GM08714 (cell line): ENCODE results near the gene TUBG2.
"Not testable (repeated sequence)": the region's sequence is repeated elsewhere in the genome, so short reads cannot be mapped to it uniquely, and the experiment has no call there.

Experiments used
- H3K4me3 ChIP-seq: fragments of 200-500 bp; sonication (Bioruptor generic); 2 replicates; pipeline ENCODE4 v1.5.1; 2014; ENCODE audit warnings: mild to moderate bottlenecking, low read length, inconsistent platforms
- ZNF274 ChIP-seq: IDR thresholded peaks from 2 replicates; pipeline ENCODE4 v1.6.1; 2012; ENCODE audit warnings: mild to moderate bottlenecking, low read depth, low read length

TUBG2 gene

DNA sequence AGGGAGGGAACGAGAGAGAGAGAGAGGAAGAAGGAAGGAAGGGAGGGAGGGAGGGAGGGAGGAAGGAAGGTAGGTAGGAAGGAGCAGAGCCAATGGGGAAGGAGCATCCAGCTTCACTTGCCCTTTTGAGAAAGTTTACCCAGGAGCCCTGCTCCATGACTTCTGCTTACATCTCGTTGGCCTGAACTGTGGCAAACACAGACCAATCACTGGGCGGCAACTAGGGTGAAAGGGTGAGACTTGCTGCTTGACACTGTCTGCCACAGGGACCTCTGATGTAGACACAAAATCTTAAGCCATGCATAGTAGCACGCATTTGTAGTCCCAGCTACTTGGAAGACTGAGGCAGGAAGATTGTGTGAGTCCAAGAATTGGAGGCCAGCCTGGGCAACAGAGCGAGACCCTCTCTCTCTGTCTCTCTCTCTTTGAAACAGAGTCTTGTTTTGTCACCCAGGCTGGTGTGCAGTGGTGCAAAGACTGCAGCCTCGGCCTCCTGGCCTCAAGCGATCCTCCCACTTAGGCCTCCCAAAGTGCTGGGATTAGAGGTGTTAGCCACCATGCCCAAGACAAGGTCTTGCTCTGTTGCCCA lies 19.5 kb upstream of the TUBG2 start:
- TF ChIP-seq ZNF274: no peak
- no peak overlapping the region for H3K4me3 ChIP-seq

DNA sequence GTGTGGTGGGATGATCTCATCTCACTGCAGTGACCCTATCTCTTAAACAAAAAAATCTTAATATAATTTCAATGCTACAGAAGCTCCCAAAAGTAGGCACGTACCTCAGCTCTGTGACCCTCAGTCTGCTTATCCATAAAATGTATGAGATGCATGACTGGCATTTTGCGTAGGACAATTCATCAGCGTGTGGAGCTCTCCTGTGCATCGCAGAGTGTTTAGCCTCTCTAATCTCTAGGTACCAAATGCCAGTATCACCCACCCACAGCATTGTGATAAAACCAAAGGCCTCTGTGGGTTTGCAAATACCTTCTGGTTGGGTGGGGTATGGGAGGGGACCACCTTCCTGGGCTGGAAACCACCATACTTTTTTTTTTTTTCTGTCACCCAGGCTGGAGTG lies 19.0 kb upstream of the TUBG2 start:
- no peak for TF ChIP-seq ZNF274
- H3K4me3 ChIP-seq: no peak overlapping the region

DNA sequence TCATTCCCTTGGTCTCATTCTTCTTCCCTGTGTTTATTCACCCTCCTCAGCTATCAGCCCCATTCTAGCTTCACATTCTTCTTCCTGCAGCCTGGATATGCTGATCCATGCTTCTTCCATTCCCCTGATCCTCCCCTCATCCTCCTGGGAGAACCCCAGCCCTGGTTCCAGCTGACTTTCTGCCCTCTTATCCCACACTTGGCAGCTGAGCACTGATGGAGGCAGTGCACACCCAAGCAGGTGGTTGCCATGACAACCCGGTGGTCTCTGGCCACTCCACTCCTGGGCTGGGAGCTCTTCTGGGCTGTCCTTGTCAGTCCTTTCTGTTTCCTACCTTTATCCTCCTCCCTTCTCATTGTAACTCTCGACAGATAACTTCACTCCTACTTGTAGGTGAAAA lies 16.7 kb upstream of the TUBG2 start:
- no peak overlapping the region for H3K4me3 ChIP-seq
- no peak for TF ChIP-seq ZNF274

DNA sequence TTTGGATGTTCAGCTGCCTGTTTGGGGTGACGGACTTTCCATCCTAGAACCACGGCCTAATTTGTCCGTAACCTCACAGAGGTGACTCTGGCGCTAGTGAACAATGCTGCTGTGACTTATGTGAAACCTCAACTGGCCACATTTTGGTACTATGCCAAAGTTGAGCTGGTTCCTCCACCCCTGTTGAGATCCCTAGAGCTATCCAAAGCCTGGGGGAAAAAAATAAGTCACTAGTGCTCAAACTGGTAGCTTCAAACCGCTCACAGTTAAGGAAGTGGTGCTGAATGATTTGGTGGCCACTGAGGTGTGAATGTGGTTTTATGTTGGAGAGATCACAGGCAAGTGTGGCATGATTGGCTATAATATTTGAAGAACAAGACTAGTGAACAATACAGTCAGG lies 11.3 kb upstream of the TUBG2 start:
- TF ChIP-seq ZNF274: no peak
- H3K4me3 ChIP-seq: no peak overlapping the region

DNA sequence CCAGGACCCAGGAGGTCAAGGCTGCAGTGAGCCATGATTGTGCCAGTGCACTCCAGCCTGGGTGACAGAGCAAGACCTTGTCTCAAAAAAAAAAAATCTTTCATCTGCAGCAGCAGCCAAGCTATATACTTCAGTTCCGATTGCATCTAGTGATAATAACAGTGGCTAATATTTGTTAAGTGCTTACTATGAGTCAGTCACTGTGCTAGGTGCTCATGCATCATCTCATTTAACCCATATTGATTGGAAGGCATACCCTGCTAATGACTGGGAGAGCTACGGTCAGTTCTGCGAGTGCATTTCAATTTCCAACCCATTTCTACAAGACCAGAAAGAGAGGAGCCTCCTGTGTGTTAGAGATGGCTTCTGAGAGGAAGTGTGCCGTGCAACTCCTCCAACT lies 7.7 kb upstream of the TUBG2 start:
- no peak overlapping the region for H3K4me3 ChIP-seq
- no peak for TF ChIP-seq ZNF274

DNA sequence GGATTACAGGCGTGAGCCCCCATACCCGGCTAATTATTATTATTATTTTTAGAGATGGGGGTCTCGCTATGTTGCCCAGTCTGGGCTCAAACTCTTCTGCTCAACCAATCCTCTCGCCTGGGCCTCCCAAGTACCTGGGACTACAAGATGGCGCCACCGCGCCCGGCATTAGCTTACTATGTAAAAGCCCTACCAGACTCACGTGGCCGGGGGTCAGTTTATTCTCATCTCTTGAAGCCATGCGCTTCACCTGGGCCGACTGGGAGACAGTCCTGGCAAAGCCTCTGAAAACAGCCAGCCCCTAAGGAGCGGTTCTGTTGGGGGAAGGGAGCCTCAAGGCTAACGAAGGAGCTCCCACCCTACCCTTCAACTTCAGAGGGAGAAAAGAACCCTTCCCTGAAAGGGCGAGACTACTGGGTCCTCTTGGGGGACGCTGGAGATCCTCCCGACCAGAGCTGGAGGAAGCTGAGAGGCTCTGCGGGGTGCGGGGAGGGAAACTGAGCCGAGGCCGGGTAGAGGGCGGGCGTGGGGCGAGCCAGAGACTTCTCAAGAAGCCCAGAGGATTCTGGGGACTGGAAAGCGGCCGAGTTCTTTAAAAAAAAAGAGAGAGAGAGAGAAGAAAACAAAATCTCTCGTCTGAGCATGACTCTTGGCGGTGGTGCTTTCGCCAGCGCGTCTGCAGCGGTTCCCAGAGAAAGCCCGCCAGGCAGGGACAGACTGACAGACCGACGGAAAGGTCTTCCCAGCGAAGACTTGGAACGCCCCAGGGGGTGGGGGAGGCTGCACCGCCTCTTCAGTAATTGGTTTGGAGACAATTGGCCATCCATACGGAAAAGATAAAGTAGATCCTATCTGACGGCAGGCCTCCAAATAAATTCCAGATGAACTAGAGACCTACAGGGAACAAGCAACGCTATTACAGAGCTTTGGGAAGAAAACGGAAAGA lies 5.6 kb upstream of the TUBG2 start:
- no peak overlapping the region for H3K4me3 ChIP-seq

DNA sequence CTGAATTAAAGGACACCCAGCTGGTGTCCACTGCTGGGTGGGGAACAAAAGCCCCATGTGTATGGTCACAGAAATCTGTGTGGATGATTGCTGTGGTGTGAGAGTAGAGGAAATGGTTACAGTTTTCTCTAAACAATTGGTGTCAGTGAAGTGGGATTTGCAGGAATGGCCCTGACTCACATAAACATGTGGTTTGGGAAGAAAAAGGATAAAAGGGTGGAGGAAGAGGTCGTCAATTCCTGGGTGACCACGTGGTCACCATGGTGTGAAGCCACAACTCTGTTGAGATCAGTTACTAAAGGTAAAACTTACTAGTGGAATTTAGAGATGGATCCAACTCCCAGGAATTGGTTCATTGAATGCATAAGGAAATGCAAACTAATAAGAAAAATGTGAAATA lies 3.6 kb upstream of the TUBG2 start:
- no peak for TF ChIP-seq ZNF274
- H3K4me3 ChIP-seq: no peak overlapping the region

More for the DNA sequence above, 5.6 kb upstream of the TUBG2 start:
- no peak for TF ChIP-seq ZNF274

DNA sequence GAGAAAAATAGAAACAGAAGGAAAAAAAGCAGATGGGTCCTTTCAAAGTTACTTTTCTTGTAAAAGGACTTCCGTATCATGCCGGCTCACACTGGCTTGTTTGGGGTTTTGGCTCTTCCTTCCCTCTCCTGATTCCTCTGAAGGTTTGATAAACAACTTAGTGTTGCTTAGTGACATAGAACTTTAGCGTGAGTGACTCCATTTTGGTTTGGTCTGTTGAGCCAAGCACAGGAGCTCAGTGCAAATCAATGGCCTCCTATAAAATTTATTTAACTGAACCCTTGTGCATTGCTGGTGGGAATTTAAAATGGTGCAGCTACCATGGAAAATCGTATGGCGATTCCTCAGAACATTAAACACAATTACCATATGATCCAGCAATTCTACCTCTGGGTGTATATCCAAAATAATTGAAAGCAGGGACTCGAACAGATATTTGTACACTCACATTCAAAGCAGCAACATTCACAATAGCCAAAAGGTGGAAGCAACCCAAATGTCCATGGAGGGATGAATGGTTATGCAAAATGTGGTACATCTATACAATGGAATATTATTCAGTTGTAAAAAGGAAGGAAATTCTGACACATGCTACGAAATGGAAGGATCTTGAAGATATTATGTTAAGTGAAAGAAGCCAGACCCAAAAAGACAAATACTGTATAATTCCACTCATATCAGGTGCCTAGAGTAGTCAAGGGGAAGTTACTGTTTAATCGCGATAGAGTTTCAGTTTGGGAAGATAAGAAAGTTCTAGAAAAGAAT lies 1.1 kb upstream of the TUBG2 start:
- H3K4me3 ChIP-seq: no peak overlapping the region
- no peak for TF ChIP-seq ZNF274

DNA sequence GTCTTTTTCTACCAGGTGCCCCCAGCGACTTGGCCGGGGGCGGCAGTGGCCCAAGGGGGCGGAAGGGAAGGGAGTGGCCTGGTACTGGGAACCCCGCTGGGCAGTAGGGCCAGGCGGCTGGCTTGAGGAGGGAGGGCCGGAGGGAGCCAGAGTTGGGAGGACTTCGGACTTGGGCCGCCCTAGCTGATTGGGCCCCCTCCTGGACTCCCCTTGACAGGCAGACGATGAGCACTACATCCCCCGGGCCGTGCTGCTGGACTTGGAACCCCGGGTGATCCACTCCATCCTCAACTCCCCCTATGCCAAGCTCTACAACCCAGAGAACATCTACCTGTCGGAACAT lies 819 bp downstream of the TUBG2 start:
- H3K4me3 ChIP-seq: not testable (repeated sequence)

DNA sequence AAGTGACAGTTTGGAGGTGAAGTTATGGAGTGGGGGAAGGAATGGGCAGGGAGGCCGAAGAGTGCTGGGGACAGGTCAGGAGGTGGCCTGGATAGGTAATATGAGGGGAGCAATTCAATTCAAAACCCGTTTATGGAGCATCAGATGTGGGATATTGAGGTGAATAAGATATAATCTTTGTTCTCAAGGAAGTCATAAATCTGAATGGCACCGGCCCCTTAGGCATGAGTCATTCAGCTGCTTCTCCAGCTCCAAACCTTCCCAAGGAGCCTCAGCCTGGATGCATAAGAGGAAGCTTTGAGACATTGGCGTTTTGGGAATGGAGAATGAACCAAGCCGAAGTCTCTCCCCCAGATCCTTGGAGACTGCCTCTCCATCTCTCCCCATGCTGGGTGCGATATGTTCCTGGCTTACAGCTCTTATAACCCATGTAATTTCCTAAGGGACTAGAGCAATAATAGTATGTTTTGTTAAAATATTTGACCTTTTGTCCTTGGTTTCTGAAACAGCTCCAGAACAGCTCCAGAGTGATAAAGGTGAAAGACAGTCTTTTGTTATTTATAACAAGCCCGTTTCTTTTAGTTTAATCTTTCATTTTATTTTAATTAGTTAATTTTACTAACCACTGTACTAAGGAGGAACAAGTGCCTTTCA lies 1.7 kb downstream of the TUBG2 start:
- H3K4me3 ChIP-seq: no peak overlapping the region
- TF ChIP-seq ZNF274: no peak

DNA sequence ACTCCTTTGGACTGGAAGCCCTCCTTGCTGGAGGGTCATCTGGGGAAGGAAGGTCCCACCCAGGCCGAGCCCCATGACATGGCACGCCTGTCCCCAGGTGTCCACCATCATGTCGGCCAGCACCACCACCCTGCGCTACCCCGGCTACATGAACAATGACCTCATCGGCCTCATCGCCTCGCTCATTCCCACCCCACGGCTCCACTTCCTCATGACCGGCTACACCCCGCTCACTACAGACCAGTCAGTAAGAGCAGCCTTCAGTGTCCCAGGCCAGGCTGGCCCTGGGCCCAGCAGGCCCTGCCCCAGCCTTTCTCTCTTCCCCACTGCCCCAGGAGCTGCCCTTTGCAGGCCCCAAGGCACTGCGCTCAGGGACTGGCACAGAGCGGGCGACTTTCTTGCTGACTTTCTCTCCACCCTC lies 6.5 kb downstream of the TUBG2 start:
- TF ChIP-seq ZNF274: no peak
- no peak overlapping the region for H3K4me3 ChIP-seq

DNA sequence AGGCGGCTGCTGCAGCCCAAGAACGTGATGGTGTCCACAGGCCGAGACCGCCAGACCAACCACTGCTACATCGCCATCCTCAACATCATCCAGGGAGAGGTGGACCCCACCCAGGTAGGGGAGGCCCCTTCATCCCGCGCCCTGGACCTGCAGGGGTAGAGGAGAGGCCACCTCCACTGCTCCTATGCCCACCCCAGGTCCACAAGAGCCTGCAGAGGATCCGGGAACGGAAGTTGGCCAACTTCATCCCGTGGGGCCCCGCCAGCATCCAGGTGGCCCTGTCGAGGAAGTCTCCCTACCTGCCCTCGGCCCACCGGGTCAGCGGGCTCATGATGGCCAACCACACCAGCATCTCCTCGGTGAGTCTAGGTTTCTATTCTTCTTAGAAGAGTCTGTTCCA lies 7.0 kb downstream of the TUBG2 start:
- not testable (repeated sequence) for H3K4me3 ChIP-seq

DNA sequence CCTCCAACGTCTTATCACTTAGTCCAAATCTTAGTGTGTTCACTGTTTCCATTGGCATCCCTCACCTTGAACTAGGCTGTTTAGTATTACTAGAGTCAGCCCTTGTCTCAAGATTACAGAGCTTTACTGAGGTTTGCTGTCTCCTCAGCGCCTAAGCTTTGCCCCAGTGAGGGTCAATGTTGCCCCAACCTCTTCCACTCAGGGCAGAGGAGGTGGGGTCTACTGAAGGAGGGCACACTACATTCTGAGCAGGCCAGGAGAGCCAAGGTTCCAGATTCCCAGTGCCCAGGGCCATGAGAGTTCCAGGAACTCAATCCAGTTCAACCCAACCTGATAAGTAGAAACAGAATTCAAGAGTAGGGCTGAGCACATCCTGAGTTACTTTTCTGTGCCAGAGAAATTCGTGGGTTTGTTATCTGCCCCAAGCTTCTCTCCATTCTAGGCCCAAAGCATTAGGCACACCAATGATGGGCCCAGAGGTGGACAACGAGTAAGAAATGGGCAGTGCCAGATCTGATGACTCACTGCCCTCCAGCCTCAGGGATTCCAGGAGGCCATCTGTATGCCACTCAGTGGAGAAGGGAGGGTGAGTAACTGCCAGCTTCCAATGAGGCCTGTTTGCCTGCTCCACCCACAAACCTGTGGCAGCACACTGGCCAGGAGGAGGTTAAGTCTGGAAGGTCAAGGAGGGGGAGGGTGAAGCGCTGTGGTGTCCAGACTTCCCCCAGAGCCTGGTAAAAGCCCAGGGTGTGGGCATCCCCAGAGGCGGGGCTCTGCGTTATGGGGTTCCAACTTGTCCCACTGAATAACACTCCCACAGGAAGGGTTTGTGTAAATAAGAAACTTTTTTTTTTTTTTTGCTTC lies 8.2 kb downstream of the TUBG2 start:
- no peak for TF ChIP-seq ZNF274

DNA sequence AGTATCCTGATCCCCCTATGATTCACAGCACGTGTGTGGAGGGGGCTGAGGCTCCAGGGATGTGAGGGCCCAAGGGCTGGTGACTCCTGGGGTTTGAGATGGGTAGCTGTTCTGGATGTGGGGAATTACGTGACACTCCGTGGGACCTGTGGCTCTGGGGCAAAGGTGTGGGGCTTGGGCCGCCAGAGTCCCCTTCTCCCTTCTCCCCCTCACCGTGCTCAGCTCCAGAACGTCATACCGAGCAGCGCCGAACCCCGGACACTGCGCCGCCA lies 10.6 kb downstream of the TUBG2 start:
- no peak overlapping the region for H3K4me3 ChIP-seq
- TF ChIP-seq ZNF274: no peak

More for the DNA sequence above, 8.2 kb downstream of the TUBG2 start:
- no peak overlapping the region for H3K4me3 ChIP-seq
